Measurements from ENCODE around the gene PRELID1.

Gene PRELID1

DNA sequence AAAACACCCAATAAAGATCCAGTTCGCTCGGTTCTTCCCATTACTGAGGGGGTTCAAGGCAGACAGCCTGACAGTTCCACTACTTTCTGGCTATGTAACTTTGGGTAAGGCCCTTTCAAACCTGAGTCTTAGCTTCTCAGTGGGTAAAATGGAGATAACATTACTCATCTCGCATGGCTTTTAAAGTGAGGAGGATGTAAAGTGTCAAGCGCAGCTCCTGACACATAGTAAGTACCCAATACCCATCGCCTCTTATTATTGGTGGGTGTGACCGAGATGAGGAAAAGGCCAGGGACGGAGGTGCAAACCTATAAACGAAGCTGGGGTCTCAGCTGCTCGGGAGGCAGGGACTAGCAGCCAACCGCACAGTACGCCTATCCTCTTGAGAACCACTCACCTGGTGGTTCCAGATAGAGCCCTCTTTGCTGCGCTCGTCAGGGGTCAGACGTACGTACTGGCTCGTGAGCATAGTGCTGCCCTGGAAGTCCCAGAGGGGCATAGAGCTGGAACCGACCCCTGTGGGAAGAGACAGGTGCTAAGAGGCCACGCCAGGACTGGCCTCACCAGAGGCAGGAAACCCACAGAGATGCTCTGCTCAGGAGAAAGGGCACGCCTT lies 47.3 kb downstream of the PRELID1 start:
- no peak for DNase-seq (ENCODE audit: low read depth)
- TF ChIP-seq MYC (IDR thresholded peaks at IDR 0.05; ENCODE audit: low read depth, low read length) (no peak), POLR2A (IDR thresholded peaks at IDR 0.05; ENCODE audit: extremely low read depth, insufficient read length) (no peak)
- TF ChIP-seq, protein P1, sequence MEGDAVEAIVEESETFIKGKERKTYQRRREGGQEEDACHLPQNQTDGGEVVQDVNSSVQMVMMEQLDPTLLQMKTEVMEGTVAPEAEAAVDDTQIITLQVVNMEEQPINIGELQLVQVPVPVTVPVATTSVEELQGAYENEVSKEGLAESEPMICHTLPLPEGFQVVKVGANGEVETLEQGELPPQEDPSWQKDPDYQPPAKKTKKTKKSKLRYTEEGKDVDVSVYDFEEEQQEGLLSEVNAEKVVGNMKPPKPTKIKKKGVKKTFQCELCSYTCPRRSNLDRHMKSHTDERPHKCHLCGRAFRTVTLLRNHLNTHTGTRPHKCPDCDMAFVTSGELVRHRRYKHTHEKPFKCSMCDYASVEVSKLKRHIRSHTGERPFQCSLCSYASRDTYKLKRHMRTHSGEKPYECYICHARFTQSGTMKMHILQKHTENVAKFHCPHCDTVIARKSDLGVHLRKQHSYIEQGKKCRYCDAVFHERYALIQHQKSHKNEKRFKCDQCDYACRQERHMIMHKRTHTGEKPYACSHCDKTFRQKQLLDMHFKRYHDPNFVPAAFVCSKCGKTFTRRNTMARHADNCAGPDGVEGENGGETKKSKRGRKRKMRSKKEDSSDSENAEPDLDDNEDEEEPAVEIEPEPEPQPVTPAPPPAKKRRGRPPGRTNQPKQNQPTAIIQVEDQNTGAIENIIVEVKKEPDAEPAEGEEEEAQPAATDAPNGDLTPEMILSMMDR (IDR thresholded peaks at IDR 0.05; ENCODE audit: low read depth, low read length): no peak
- TF ChIP-seq, protein P2, sequence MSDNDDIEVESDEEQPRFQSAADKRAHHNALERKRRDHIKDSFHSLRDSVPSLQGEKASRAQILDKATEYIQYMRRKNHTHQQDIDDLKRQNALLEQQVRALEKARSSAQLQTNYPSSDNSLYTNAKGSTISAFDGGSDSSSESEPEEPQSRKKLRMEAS (IDR thresholded peaks at IDR 0.05; ENCODE audit: low read depth, low read length): 0 out of 2 replicates have a peak, but pooled peaks have one; percentile 22
- H3K4me3 ChIP-seq (ENCODE audit: low read depth, low read length): peak overlapping the region; percentile 100

DNA sequence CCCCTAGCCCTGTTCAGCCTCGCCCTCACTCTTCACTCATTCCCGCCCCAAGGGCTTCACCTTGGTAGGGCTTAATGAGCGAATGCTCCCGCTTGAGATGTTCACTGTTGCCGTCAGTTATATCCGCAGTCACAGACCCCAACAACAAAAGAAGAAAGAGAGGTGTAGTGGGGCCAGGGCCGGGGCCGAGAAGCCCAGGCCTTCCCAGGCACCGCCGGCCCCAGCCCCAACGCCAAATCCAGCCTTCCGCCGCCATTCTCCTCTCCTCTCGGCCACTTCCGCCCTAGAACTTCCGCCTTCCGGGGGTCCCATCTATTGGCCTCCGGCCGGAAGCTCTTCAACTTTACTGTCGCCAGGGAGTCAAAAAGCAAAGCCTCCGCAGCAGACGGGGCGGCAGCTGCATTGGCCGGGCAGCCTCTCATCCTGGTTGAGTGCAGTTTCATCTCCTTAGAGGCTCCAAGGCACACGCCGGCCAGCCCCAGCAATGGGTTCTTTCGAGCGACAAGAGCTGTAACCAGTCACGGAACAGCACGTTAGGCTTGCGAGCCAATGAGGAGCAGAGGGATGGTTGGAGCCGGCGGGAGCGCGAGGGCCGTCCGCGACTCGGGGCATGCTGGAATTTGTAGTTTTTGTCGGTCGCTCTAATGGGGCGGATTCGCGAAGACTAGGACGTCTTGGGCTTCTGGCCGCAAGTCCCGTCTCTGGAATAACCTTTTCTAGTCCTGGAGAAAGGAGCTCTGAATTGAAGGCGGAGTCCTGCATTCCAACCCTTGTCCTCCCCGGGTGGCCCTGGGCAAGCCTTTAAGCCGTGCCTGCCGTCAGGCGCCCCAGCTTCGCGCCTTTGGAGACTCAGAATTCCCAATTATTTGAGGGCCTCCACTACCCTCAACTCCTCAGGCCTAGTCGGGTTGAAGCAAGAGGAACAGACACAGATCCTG lies 48.1 kb downstream of the PRELID1 start, which contains the start of gene LMAN2:
Gene LMAN2, minus strand, starts transcription at position 277 of the 938 bp plus-strand sequence. Its CDS starts 21 bp downstream, at position 256.
- peak; percentile 96 for DNase-seq (ENCODE audit: low read depth)
- TF ChIP-seq, protein P1 (IDR thresholded peaks at IDR 0.05; ENCODE audit: low read depth, low read length): no peak
- TF ChIP-seq, protein P2 (IDR thresholded peaks at IDR 0.05; ENCODE audit: low read depth, low read length): peak; percentile 6; the same call in 1 of the 2 replicates
- no peak for TF ChIP-seq MYC (IDR thresholded peaks at IDR 0.05; ENCODE audit: low read depth, low read length)
- peak; percentile 77 for TF ChIP-seq POLR2A (IDR thresholded peaks at IDR 0.05; ENCODE audit: extremely low read depth, insufficient read length)
- H3K4me3 ChIP-seq (ENCODE audit: low read depth, low read length): peak within 1 kb of the TSS; percentile 100

DNA sequence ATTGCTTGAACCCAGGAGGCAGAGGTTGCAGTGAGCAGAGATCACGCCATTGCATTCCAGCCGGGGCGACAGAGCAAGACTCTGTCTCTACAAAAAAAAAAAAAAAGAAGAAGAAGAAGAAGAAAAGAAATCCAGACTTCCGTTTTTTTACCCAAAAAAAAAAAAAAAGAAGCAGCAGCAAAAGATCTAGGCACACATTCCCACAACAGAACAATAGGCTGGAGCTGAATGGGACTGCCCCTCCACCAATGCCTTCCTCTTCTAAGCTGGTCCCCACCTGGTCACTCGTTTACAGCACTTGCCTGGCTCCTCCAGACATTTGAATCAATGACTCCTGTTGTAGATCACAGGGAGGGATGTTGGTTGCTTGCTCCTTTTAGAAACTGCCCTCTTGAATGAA lies 49.5 kb downstream of the PRELID1 start:
- TF ChIP-seq POLR2A (IDR thresholded peaks at IDR 0.05; ENCODE audit: extremely low read depth, insufficient read length) (no peak), MYC (IDR thresholded peaks at IDR 0.05; ENCODE audit: low read depth, low read length) (no peak)
- TF ChIP-seq, protein P2 (IDR thresholded peaks at IDR 0.05; ENCODE audit: low read depth, low read length): no peak
- TF ChIP-seq, protein P1 (IDR thresholded peaks at IDR 0.05; ENCODE audit: low read depth, low read length): no peak
- no peak overlapping the region for H3K4me3 ChIP-seq (ENCODE audit: low read depth, low read length)
- DNase-seq (ENCODE audit: low read depth): no peak

DNA sequence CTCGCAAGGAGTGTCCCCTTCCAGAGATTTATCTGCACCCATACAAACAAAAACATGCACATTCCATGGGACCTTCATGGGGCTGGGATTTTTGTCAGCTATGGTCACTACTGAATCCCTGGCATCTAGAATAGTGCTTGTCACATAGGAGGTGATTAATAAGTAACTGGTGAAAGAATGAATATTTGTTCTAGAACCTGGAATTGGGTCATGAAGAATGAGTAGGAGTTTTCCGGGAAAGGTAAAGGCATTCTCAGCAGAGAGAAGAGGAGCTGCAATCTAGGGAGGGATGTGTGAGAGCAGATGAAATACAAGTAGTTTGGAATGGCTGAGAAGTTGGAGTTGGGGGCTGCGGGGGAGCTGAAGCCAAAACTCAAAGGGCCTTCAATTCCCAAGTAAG lies 50.7 kb downstream of the PRELID1 start:
- no peak for TF ChIP-seq POLR2A (IDR thresholded peaks at IDR 0.05; ENCODE audit: extremely low read depth, insufficient read length)
- TF ChIP-seq, protein P2 (IDR thresholded peaks at IDR 0.05; ENCODE audit: low read depth, low read length): no peak
- TF ChIP-seq, protein P1 (IDR thresholded peaks at IDR 0.05; ENCODE audit: low read depth, low read length): no peak
- TF ChIP-seq MYC (IDR thresholded peaks at IDR 0.05; ENCODE audit: low read depth, low read length): no peak
- DNase-seq (ENCODE audit: low read depth): no peak
- no peak overlapping the region for H3K4me3 ChIP-seq (ENCODE audit: low read depth, low read length)

DNA sequence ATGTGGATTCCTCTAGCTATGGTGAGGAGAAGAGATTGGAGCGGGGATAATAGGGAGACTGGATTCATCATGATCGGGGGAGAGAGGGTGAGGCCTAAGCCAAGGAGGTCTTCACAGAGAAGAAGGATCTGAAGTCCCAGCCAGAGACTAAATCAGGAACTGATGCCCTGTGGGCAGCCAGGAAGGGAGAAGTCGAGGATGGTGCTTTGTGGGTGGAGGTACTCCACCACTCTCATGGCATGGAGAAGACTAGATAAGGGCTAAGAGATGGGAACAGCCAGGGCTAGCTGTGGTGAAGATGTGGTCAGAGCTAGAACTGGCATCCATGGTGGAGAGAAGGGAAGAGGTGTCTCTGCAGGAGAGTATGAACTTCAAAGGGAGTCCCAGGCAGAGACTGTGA lies 51.1 kb downstream of the PRELID1 start:
- no peak for DNase-seq (ENCODE audit: low read depth)
- no peak overlapping the region for H3K4me3 ChIP-seq (ENCODE audit: low read depth, low read length)
- TF ChIP-seq, protein P2 (IDR thresholded peaks at IDR 0.05; ENCODE audit: low read depth, low read length): no peak
- TF ChIP-seq POLR2A (IDR thresholded peaks at IDR 0.05; ENCODE audit: extremely low read depth, insufficient read length): no peak
